HepG2 (cell line): ENCODE results near the gene CDC42BPG. TPM values are rescaled to one million over a fixed set of nuclear protein-coding genes. Genes with fewer than 3 reads are reported as not detected.

ENCODE experiments used
- ATAC-seq: fragments of 200-7000 bp; cut with Tn5 transposase; 3 replicates; pipeline ENCODE4 v1.9.1; 2020; ENCODE audit warnings: mild to moderate bottlenecking, moderate library complexity
- BruUV-seq: library from RNA; stranded (reverse); fragments of 400-500 nt; replicated peaks from 2 replicates; lab custom pipeline; 2021; lab: Mats Ljungman, UMichigan
- CTCF ChIA-PET: fragments of 300-600 bp; formaldehyde crosslinking; extraction: SDS; loops from one replicate; lab custom pipeline; 2021; ENCODE audit warnings: low total read pairs, inconsistent platforms, low intra/inter-chr PET ratio; lab: Yijun Ruan, JAX
- POLR2A ChIA-PET: fragments of 350-600 bp; sonication (Branson Sonifier 250); formaldehyde crosslinking; loops from one replicate; lab custom pipeline; 2020; ENCODE audit warnings: antibody characterized with exemption, inconsistent platforms; lab: Yijun Ruan, JAX
- DNase-seq: peaks from one replicate; pipeline ENCODE4 v3.0.0-alpha.2; 2015; ENCODE audit warnings: low spot score
- FAIRE-seq: peaks from 3 replicates; lab custom pipeline; 2011; peaks lifted over from hg19 to GRCh38; lab: Jason Lieb, UNC
- H2AFZ ChIP-seq: one replicate; pipeline ENCODE4 v1.6.1; 2011; ENCODE audit warnings: low read length, inconsistent platforms
- H3K27ac ChIP-seq: fragments of 300-600 bp; 3 replicates; pipeline ENCODE4 v1.8.0; 2011; ENCODE audit warnings: mixed run types, mild to moderate bottlenecking, mixed read lengths, low read length, inconsistent platforms; ENCODE audit not compliant: insufficient read depth; ENCODE audit errors: extremely low read length
- H3K27me3 ChIP-seq, 2 experiments: fragments of 200-600 bp in 1 of 2; 2 replicates in 1 of 2; 3 replicates in 1 of 2; pipeline versions ENCODE4 v1.6.0 to v1.8.0; 2011; ENCODE audit warnings: low read length in 2 of 2, mild to moderate bottlenecking in 2 of 2, moderate library complexity in 2 of 2, inconsistent platforms in 1 of 2; ENCODE audit not compliant: insufficient read depth in 2 of 2, control insufficient read depth in 1 of 2
- H3K36me3 ChIP-seq, 2 experiments: fragments of 200-600 bp in 1 of 2; replicated peaks in 1 of 2; 2 replicates in 1 of 2; 3 replicates in 1 of 2; pipeline versions ENCODE4 v1.5.1 to v1.8.0; 2011; ENCODE audit warnings: low read length in 2 of 2, inconsistent platforms in 1 of 2; ENCODE audit not compliant: insufficient read depth in 2 of 2, control insufficient read depth in 1 of 2
- H3K4me1 ChIP-seq: 2 replicates; pipeline ENCODE4 v1.5.1; 2012; ENCODE audit warnings: low read length, inconsistent platforms; ENCODE audit not compliant: insufficient read depth
- H3K4me2 ChIP-seq: 2 replicates; pipeline ENCODE4 v1.6.0; 2011; ENCODE audit warnings: low read depth, low read length, inconsistent platforms
- H3K4me3 ChIP-seq, 3 experiments: fragments of 200-600 bp in 1 of 3; sonication (generic), shearing (Covaris generic) in 1 of 3; replicated peaks in 1 of 3; 2 replicates each; pipeline ENCODE4 v1.5.1; 2011 to 2016; ENCODE audit warnings: low read length in 3 of 3, inconsistent platforms in 2 of 3, low read depth in 2 of 3, mild to moderate bottlenecking in 2 of 3, control low read depth in 1 of 3, mixed read lengths in 1 of 3; ENCODE audit not compliant: insufficient read depth in 1 of 3
- H3K79me2 ChIP-seq: one replicate; pipeline ENCODE4 v1.6.1; 2011; ENCODE audit warnings: low read length, inconsistent platforms; ENCODE audit not compliant: insufficient read depth
- H3K9ac ChIP-seq: 2 replicates; pipeline ENCODE4 v1.6.0; 2011; ENCODE audit warnings: mild to moderate bottlenecking, low read depth, low read length, inconsistent platforms; ENCODE audit not compliant: insufficient read depth
- H3K9me3 ChIP-seq: 2 replicates; pipeline ENCODE4 v1.5.1; 2012; ENCODE audit warnings: mild to moderate bottlenecking, low read length
- H4K20me1 ChIP-seq: 2 replicates; pipeline ENCODE4 v1.6.0; 2011; ENCODE audit warnings: inconsistent platforms, mild to moderate bottlenecking, low read length, moderate library complexity; ENCODE audit not compliant: insufficient read depth
- MAZ ChIP-seq, 2 experiments: sonication (generic) in 1 of 2; formaldehyde crosslinking in 1 of 2; IDR thresholded peaks; 2 replicates each; pipeline versions ENCODE4 v1.5.0 to v1.6.1; 2012 to 2020; ENCODE audit warnings: low read depth in 2 of 2, mild to moderate bottlenecking in 2 of 2, borderline replicate concordance in 1 of 2, improper control_type of control experiment in 1 of 2, low read length in 1 of 2, missing genetic modification reagents in 1 of 2, moderate library complexity in 1 of 2
- SNAI1 ChIP-seq: sonication (generic); formaldehyde crosslinking; IDR thresholded peaks from 2 replicates; pipeline ENCODE4 v1.5.0; 2020; ENCODE audit warnings: mild to moderate bottlenecking, missing genetic modification reagents, borderline replicate concordance
- ZKSCAN1 ChIP-seq: fragments of 150-350 bp; IDR thresholded peaks from 2 replicates; pipeline ENCODE4 v1.6.1; 2014; ENCODE audit warnings: low read length
- ZNF550 ChIP-seq: sonication (generic); formaldehyde crosslinking; IDR thresholded peaks from 2 replicates; pipeline ENCODE4 v1.4.0; 2020; ENCODE audit warnings: mild to moderate bottlenecking, missing genetic modification reagents, borderline replicate concordance
- ZNF562 ChIP-seq: sonication (generic); formaldehyde crosslinking; IDR thresholded peaks from 2 replicates; pipeline ENCODE4 v1.8.0; 2022; ENCODE audit warnings: missing genetic modification reagents, borderline replicate concordance
- WGBS: methylation state at CpG from one replicate; pipeline ENCODE4 v1.1.6; 2017; ENCODE audit warnings: low lambda C conversion rate; 5-methylcytosine and 5-hydroxymethylcytosine counted together
- in situ Hi-C: cut with HindIII; loops from 2 replicates; pipeline ENCODE4 v1.10.0; 2017; ENCODE audit warnings: low pct_unique_long_range_greater_than_20kb; ENCODE audit not compliant: extremely low pct_ligation_motif_present
- intact Hi-C: fragments of 100-400 bp; cut with micrococcal nuclease; formaldehyde crosslinking; loops from one replicate; pipeline ENCODE4 v1.10.0; 2022; ENCODE audit not compliant: unreplicated experiment
- polyA plus RNA-seq, 8 experiments: library from polyadenylated mRNA; depleted of rRNA in 3 of 8; stranded (reverse) in 7 of 8; unstranded in 1 of 8; fragments of >200 nt; fragmentation: Illumina TruSeq in 4 of 8; extraction: Trizol in 4 of 8; gene quantifications; 2 replicates each; pipeline versions ENCODE4 v1.2.1 to v1.2.3, GENCODE V29; 2011 to 2016; ENCODE audit warnings: low read depth in 4 of 8, missing spikeins in 1 of 8, mixed read lengths in 1 of 8; ENCODE audit not compliant: insufficient read depth in 1 of 8
- total RNA-seq, 5 experiments: library from RNA; depleted of rRNA; stranded (reverse); fragments of >200 nt; fragmentation: Illumina TruSeq; extraction: Trizol; gene quantifications; 2 replicates each; pipeline ENCODE4 v1.2.3, GENCODE V29; 2016; ENCODE audit warnings: low read depth in 1 of 5

CDC42BPG gene
- total and polyA plus RNA-seq, 2 of the 13 experiments (the other 11 are each of a cell fraction or from before 2014, with no cell fraction given), result 0.55 to 1.4 TPM

DNA sequence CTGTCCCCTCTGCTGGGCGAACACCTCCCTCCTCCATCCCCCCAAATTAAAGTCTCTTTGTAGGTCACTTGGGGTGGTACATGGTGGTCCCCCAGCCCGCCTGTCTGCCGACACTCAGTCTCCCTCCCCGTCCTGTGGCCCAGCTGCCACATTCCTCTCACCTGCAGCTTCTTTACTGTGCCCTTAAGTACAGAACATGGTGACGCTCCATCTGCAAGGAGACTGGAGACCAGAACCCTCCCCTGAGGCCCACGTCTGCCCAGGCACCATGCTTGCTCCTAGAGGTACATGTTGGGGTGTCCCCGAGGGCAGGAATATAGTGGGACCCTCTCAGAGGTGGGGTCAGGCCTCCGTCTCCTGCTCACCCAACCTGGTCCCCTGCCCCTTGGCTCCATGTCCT is 39.6 kb upstream of the CDC42BPG start:
- H3K4me2 ChIP-seq, result no peak overlapping the region
- ATAC-seq (no peak), FAIRE-seq (no peak), DNase-seq (no peak)
- peaks cover 73% of the 10 kb centered on the region for H3K4me1 ChIP-seq
- H3K36me3 ChIP-seq, result no peaks in the 10 kb centered on the region
- in situ Hi-C loops (no loop called here), intact Hi-C loops (no loop called here)
- H2AFZ ChIP-seq, result no peak overlapping the region
- H3K79me2 ChIP-seq, result no peaks in the 10 kb centered on the region
- ChIA-PET POLR2A (interaction anchor here (1.0 to 11.5 kb wide), 5 partner anchors 7 to 105 kb away, joined by 3 to 132 read pairs (median 6); partner anchors contain the start of genes EHD1 and SF1), CTCF (no interaction called here)
- TF ChIP-seq MAZ (IDR thresholded peaks at IDR 0.05; ENCODE audit: borderline replicate concordance, low read depth, low read length) (no peak), MAZ (CRISPR knock-in tag; IDR thresholded peaks at IDR 0.05; ENCODE audit: low read depth) (no peak), SNAI1 (no peak), ZKSCAN1 (no peak), ZNF562 (no peak)
- BruUV-seq, result no TSS peak
- H3K9me3 ChIP-seq, result no peaks in the 10 kb centered on the region
- H4K20me1 ChIP-seq, result peaks cover 3% of the 10 kb centered on the region; the same call in 1 of the 2 replicates
- no peak overlapping the region for H3K27ac ChIP-seq
- no peak overlapping the region for H3K9ac ChIP-seq
- WGBS, result 44% methylated on average over 6 of the region's 8 CpGs
- H3K4me3 ChIP-seq, result no peak overlapping the region
- no peaks in the 10 kb centered on the region for H3K27me3 ChIP-seq

DNA sequence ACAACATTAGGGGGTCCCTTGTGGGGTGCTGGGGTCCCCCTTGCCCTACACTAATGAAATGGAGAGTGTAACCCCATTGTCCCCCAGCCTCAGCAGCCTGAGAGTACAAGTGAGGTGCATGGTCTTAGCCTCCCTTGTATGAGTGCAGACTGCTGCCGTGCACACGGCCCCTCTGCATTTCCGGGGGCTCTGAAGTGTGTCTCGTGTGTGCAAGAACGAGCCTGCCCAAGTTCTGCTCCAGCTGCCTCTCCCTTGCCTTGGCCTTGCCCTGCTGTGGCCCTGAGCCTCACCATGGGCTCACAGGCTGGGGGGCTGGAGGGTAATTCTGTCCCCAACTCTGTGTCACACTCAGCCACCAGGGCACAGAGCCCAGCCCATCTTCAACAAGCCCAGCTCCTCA is 39.1 kb upstream of the CDC42BPG start:
- intact Hi-C loops (no loop called here), in situ Hi-C loops (no loop called here)
- H3K4me3 ChIP-seq, result no peak overlapping the region
- DNase-seq (no peak), FAIRE-seq (no peak), ATAC-seq (no peak)
- no peak overlapping the region for H3K27ac ChIP-seq
- CTCF ChIA-PET, result no interaction called here
- no peaks in the 10 kb centered on the region for H3K9me3 ChIP-seq
- peaks cover 69% of the 10 kb centered on the region for H3K4me1 ChIP-seq
- no peak overlapping the region for H3K9ac ChIP-seq
- POLR2A ChIA-PET, result interaction anchor here (1.0 to 11.5 kb wide), 5 partner anchors 7 to 105 kb away, joined by 3 to 132 read pairs (median 6); partner anchors contain the start of genes EHD1 and SF1
- no peak overlapping the region for H3K4me2 ChIP-seq
- no peak overlapping the region for H2AFZ ChIP-seq
- H4K20me1 ChIP-seq, result no peaks in the 10 kb centered on the region
- H3K79me2 ChIP-seq, result no peaks in the 10 kb centered on the region
- no TSS peak for BruUV-seq
- 43% methylated on average over 4 of the region's 5 CpGs for WGBS
- H3K36me3 ChIP-seq, result no peaks in the 10 kb centered on the region
- TF ChIP-seq ZNF550, result no peak
- TF ChIP-seq, all 625 proteins: peak for 0
- no peaks in the 10 kb centered on the region for H3K27me3 ChIP-seq
